Astrocyte of the cerebellum (primary cell): ENCODE measurements around the gene CEACAM8.
"Not testable (repeated sequence)": the region's sequence is repeated elsewhere in the genome, so short reads cannot be mapped to it uniquely, and the experiment has no call there.

ENCODE experiments used
- DNase-seq: peaks from one replicate; pipeline ENCODE4 v3.0.0-alpha.2; 2011; ENCODE audit warnings: low read depth
- H3K4me3 ChIP-seq: 2 replicates; pipeline ENCODE4 v1.5.1; 2011; ENCODE audit warnings: mild to moderate bottlenecking, low read depth, low read length, moderate library complexity
- CTCF ChIP-seq: IDR thresholded peaks from 2 replicates; pipeline ENCODE4 v1.5.1; 2012; ENCODE audit warnings: low read length, low read depth, moderate library complexity, mild to moderate bottlenecking; ENCODE audit errors: missing control alignments
- in situ Hi-C: cut with HindIII; loops from 2 replicates; pipeline ENCODE4 v1.10.0; 2017; ENCODE audit warnings: low sequenced_read_pairs

The CEACAM8 gene

GRCh38 chr19:42544146-42544545, 50.6 kb downstream of the CEACAM8 start:
- no peak overlapping the region for H3K4me3 ChIP-seq
- DNase-seq, result no peak
- in situ Hi-C loops, result no loop called here
- no peak for TF ChIP-seq CTCF

GRCh38 chr19:42542791-42543190, 51.9 kb downstream of the CEACAM8 start:
- no peak for DNase-seq
- H3K4me3 ChIP-seq, result no peak overlapping the region
- in situ Hi-C loops, result no loop called here
- TF ChIP-seq CTCF, result no peak

GRCh38 chr19:42540071-42540553, 54.6 kb downstream of the CEACAM8 start:
- TF ChIP-seq CTCF, result no peak
- H3K4me3 ChIP-seq, result no peak overlapping the region
- in situ Hi-C loops, result no loop called here
- DNase-seq, result no peak

GRCh38 chr19:42538841-42539709, 55.6 kb downstream of the CEACAM8 start:
- DNase-seq, result no peak
- H3K4me3 ChIP-seq, result no peak overlapping the region
- in situ Hi-C loops, result no loop called here
- no peak for TF ChIP-seq CTCF

GRCh38 chr19:42535276-42535675, 59.4 kb downstream of the CEACAM8 start:
- in situ Hi-C loops, DNase-seq: not testable (repeated sequence)

GRCh38 chr19:42534391-42534790, 60.3 kb downstream of the CEACAM8 start:
- no peak for TF ChIP-seq CTCF
- H3K4me3 ChIP-seq, result no peak overlapping the region
- no peak for DNase-seq
- in situ Hi-C loops, result no loop called here

More at GRCh38 chr19:42535276-42535675, 59.4 kb downstream of the CEACAM8 start:
- H3K4me3 ChIP-seq, result not testable (repeated sequence)

GRCh38 chr19:42532891-42533290, 61.8 kb downstream of the CEACAM8 start:
- in situ Hi-C loops, result no loop called here
- no peak for TF ChIP-seq CTCF
- no peak overlapping the region for H3K4me3 ChIP-seq
- no peak for DNase-seq
